Trophoblast cell (in vitro differentiated cells and primary cell): ENCODE data around the gene RNF224.

ENCODE experiments used
- DNase-seq, 2 donors: peaks; one replicate each; pipeline ENCODE4 v3.0.0-alpha.2; 2016
- H2AFZ ChIP-seq: 2 replicates; pipeline ENCODE4 v1.6.1; 2013; ENCODE audit warnings: low read length, moderate library complexity, mild to moderate bottlenecking; ENCODE audit not compliant: insufficient read depth, poor library complexity
- H2AK5ac ChIP-seq: 2 replicates; pipeline ENCODE4 v1.6.1; 2013; ENCODE audit warnings: mild to moderate bottlenecking, low read length
- H2BK120ac ChIP-seq: 2 replicates; pipeline ENCODE4 v1.6.1; 2013; ENCODE audit warnings: low read length, mild to moderate bottlenecking, moderate library complexity; ENCODE audit not compliant: insufficient read depth, poor library complexity
- H2BK12ac ChIP-seq: 2 replicates; pipeline ENCODE4 v1.6.1; 2013; ENCODE audit warnings: mild to moderate bottlenecking, low read length, moderate library complexity
- H2BK5ac ChIP-seq: 2 replicates; pipeline ENCODE4 v1.6.1; 2013; ENCODE audit warnings: low read length, low read depth, moderate library complexity, mild to moderate bottlenecking; ENCODE audit not compliant: poor library complexity
- H3K14ac ChIP-seq: 2 replicates; pipeline ENCODE4 v1.6.1; 2013; ENCODE audit warnings: mild to moderate bottlenecking, low read length
- H3K18ac ChIP-seq: 2 replicates; pipeline ENCODE4 v1.6.1; 2013; ENCODE audit warnings: mild to moderate bottlenecking, low read length
- H3K23ac ChIP-seq: 2 replicates; pipeline ENCODE4 v1.6.1; 2013; ENCODE audit warnings: low read length
- H3K27ac ChIP-seq: 2 replicates; pipeline ENCODE4 v1.5.1; 2013; ENCODE audit warnings: low read depth, mild to moderate bottlenecking, inconsistent platforms, low read length, moderate library complexity
- H3K27me3 ChIP-seq: 2 replicates; pipeline ENCODE4 v1.6.1; 2013; ENCODE audit warnings: inconsistent platforms, mild to moderate bottlenecking, low read length, moderate library complexity; ENCODE audit not compliant: insufficient read depth
- H3K36me3 ChIP-seq, 2 experiments: 1 replicate in 1 of 2; 2 replicates in 1 of 2; pipeline ENCODE4 v1.6.1; 2013; ENCODE audit warnings: low read length in 2 of 2, mild to moderate bottlenecking in 2 of 2, moderate library complexity in 1 of 2; ENCODE audit not compliant: insufficient read depth in 2 of 2, control insufficient read depth in 1 of 2
- H3K4ac ChIP-seq: 2 replicates; pipeline ENCODE4 v1.6.1; 2013; ENCODE audit warnings: low read depth, mild to moderate bottlenecking, low read length, moderate library complexity
- H3K4me1 ChIP-seq, 2 experiments: 1 replicate in 1 of 2; 2 replicates in 1 of 2; pipeline ENCODE4 v1.6.1; 2013; ENCODE audit warnings: low read length in 2 of 2, mild to moderate bottlenecking in 2 of 2, moderate library complexity in 1 of 2; ENCODE audit not compliant: insufficient read depth in 2 of 2, control insufficient read depth in 1 of 2
- H3K4me2 ChIP-seq: 2 replicates; pipeline ENCODE4 v1.6.1; 2013; ENCODE audit warnings: inconsistent platforms, mild to moderate bottlenecking, low read length, moderate library complexity
- H3K4me3 ChIP-seq: 2 replicates; pipeline ENCODE4 v1.5.1; 2013; ENCODE audit warnings: mild to moderate bottlenecking, low read depth, low read length, inconsistent platforms
- H3K79me1 ChIP-seq: one replicate; pipeline ENCODE4 v1.6.1; 2013; ENCODE audit warnings: low read length
- H3K79me2 ChIP-seq: 2 replicates; pipeline ENCODE4 v1.6.1; 2013; ENCODE audit warnings: low read length, mild to moderate bottlenecking; ENCODE audit not compliant: control insufficient read depth, insufficient read depth, poor library complexity
- H3K9ac ChIP-seq: 2 replicates; pipeline ENCODE4 v1.6.1; 2013; ENCODE audit warnings: mild to moderate bottlenecking, low read length
- H3K9me3 ChIP-seq: 2 replicates; pipeline ENCODE4 v1.6.1; 2013; ENCODE audit warnings: low read depth, mild to moderate bottlenecking, control low read depth, inconsistent platforms, low read length; ENCODE audit not compliant: insufficient read depth
- H4K12ac ChIP-seq: 2 replicates; pipeline ENCODE4 v1.6.1; 2013; ENCODE audit warnings: low read depth, mild to moderate bottlenecking, low read length, moderate library complexity
- H4K8ac ChIP-seq: 2 replicates; pipeline ENCODE4 v1.6.1; 2013; ENCODE audit warnings: low read depth, mild to moderate bottlenecking, low read length, moderate library complexity
- H4K91ac ChIP-seq: one replicate; pipeline ENCODE4 v1.6.1; 2013; ENCODE audit warnings: low read depth, mild to moderate bottlenecking, low read length, moderate library complexity
- WGBS: extraction: QIAGEN DNeasy Blood & Tissue Kit; methylation state at CpG from one replicate; pipeline ENCODE4 v1.1.7; 2013; ENCODE audit warnings: missing lambda C conversion rate; ENCODE audit not compliant: insufficient read length, insufficient coverage; ENCODE audit errors: extremely low coverage; 5-methylcytosine and 5-hydroxymethylcytosine counted together

The RNF224 gene

DNA sequence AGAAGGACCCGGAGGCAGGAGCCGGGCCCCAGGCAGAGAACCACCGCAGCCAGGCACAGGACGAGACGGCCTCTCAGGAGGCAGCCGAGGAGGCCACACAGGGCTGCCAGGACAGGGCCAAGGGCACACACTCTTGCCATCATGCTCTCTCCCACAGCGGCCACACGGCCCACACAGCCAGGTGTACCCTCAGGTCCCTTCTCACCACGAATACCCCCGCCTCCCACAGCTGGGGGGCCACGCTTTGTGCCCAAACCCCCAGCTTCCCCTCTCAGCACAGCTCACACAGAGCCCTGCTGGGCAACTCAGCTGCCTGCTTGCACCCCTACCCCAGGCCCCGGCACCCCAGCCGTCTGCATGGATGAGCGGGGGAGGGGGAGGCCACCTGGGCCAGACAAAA is 33.5 kb upstream of the RNF224 start:
- Histone ChIP-seq H4K12ac (no peak overlapping the region), H3K79me2 (peaks cover 2% of the 10 kb centered on the region), H2BK120ac (no peak overlapping the region), H2BK12ac (no peak overlapping the region), H3K23ac (no peak overlapping the region), H3K27ac (no peak overlapping the region), H3K9ac (no peak overlapping the region), H2AK5ac (no peak overlapping the region), H3K4me1 (peaks cover 15 to 23% of the 10 kb centered on the region in 2 experiments), H3K36me3 (peaks cover 27 to 31% of the 10 kb centered on the region in 2 experiments), H3K18ac (no peak overlapping the region), H2BK5ac (no peak overlapping the region), H4K8ac (no peak overlapping the region), H3K27me3 (no peaks in the 10 kb centered on the region), H3K9me3 (no peaks in the 10 kb centered on the region), H2AFZ (no peak overlapping the region), H3K79me1 (no peaks in the 10 kb centered on the region), H3K4ac (no peak overlapping the region), H3K4me3 (no peak overlapping the region), H3K4me2 (no peak overlapping the region), H4K91ac (no peak overlapping the region), H3K14ac (no peak overlapping the region)
- no CpG with 5 or more reads among the region's 14 CpGs for WGBS
- DNase-seq, result no peak

- no peak overlapping the region for H4K91ac ChIP-seq
- H3K79me2 ChIP-seq, result peaks cover 2% of the 10 kb centered on the region
- no peak overlapping the region for H2BK12ac ChIP-seq
- peaks cover 27 to 31% of the 10 kb centered on the region in 2 experiments for H3K36me3 ChIP-seq
- no peak overlapping the region for H2BK120ac ChIP-seq
- H3K4me2 ChIP-seq, result no peak overlapping the region
- no peak for DNase-seq
- no peaks in the 10 kb centered on the region for H3K27me3 ChIP-seq
- H4K8ac ChIP-seq, result no peak overlapping the region
- no peak overlapping the region for H4K12ac ChIP-seq
- no peak overlapping the region for H3K14ac ChIP-seq
- no peak overlapping the region for H3K27ac ChIP-seq
- H3K9ac ChIP-seq, result no peak overlapping the region
- no peaks in the 10 kb centered on the region for H3K79me1 ChIP-seq
- H2AK5ac ChIP-seq, result no peak overlapping the region
- H3K23ac ChIP-seq, result no peak overlapping the region
- WGBS, result no CpG with 5 or more reads among the region's 16 CpGs
- H3K4ac ChIP-seq, result no peak overlapping the region
- no peaks in the 10 kb centered on the region for H3K9me3 ChIP-seq
- H3K4me1 ChIP-seq, result peaks cover 14 to 27% of the 10 kb centered on the region in 2 experiments
- H3K4me3 ChIP-seq, result no peak overlapping the region
- no peak overlapping the region for H2BK5ac ChIP-seq
- no peak overlapping the region for H3K18ac ChIP-seq
- H2AFZ ChIP-seq, result no peak overlapping the region
Measured at GRCh38 chr9:137194388-137194787, 32.9 kb upstream of the RNF224 start.

DNA sequence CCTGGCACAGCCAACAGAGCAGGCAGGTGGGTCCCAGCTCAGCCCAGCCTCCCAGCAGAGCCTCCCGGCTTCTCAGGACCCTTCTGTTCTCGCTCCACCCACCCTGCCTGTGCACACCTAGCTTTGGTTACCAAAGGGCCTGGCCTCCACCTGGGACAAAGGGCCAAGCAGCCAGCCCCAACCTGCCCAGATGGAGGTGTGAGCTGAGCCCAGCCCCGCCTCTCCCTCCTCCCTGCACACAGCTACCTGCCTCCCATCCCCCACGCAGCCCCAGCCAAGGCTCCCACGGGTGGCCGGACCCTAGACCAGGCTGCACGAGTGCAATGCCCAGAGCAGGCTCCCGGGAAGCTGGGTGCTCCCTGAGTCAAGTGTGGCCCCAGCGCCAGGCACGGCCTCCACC is 32.4 kb upstream of the RNF224 start:
- no peak overlapping the region for H4K8ac ChIP-seq
- DNase-seq, result no peak
- no peaks in the 10 kb centered on the region for H3K27me3 ChIP-seq
- H3K4me1 ChIP-seq, result peaks cover 9 to 25% of the 10 kb centered on the region in 2 experiments
- H3K36me3 ChIP-seq, result peaks cover 24 to 28% of the 10 kb centered on the region in 2 experiments
- WGBS, result no CpG with 5 or more reads among the region's 10 CpGs
- no peak overlapping the region for H3K18ac ChIP-seq
- no peak overlapping the region for H2AFZ ChIP-seq
- no peak overlapping the region for H3K14ac ChIP-seq
- no peak overlapping the region for H2BK5ac ChIP-seq
- H3K27ac ChIP-seq, result no peak overlapping the region
- no peak overlapping the region for H4K12ac ChIP-seq
- H3K79me1 ChIP-seq, result no peaks in the 10 kb centered on the region
- no peak overlapping the region for H2BK120ac ChIP-seq
- no peak overlapping the region for H2BK12ac ChIP-seq
- no peak overlapping the region for H2AK5ac ChIP-seq
- no peak overlapping the region for H3K9ac ChIP-seq
- no peak overlapping the region for H3K4ac ChIP-seq
- no peaks in the 10 kb centered on the region for H3K9me3 ChIP-seq
- H3K4me2 ChIP-seq, result no peak overlapping the region
- no peak overlapping the region for H3K23ac ChIP-seq
- H3K4me3 ChIP-seq, result no peak overlapping the region
- H4K91ac ChIP-seq, result no peak overlapping the region
- no peaks in the 10 kb centered on the region for H3K79me2 ChIP-seq

- Histone ChIP-seq H3K23ac (no peak overlapping the region), H4K8ac (no peak overlapping the region), H2BK120ac (no peak overlapping the region), H3K18ac (no peak overlapping the region), H3K27ac (no peak overlapping the region), H4K91ac (no peak overlapping the region), H2BK5ac (no peak overlapping the region), H4K12ac (no peak overlapping the region), H3K4me1 (peaks cover 9 to 23% of the 10 kb centered on the region in 2 experiments), H3K79me1 (no peaks in the 10 kb centered on the region), H3K9me3 (no peaks in the 10 kb centered on the region), H2AK5ac (no peak overlapping the region), H3K27me3 (no peaks in the 10 kb centered on the region), H3K14ac (no peak overlapping the region), H2BK12ac (no peak overlapping the region), H2AFZ (no peak overlapping the region), H3K4me2 (no peak overlapping the region), H3K4me3 (no peak overlapping the region), H3K36me3 (peaks cover 16 to 21% of the 10 kb centered on the region in 2 experiments), H3K4ac (no peak overlapping the region), H3K9ac (no peak overlapping the region), H3K79me2 (no peaks in the 10 kb centered on the region)
- peak in 1 of 2 donors; percentile 10 for DNase-seq
- no CpG with 5 or more reads among the region's 21 CpGs for WGBS
Measured at GRCh38 chr9:137195525-137196220, 31.6 kb upstream of the RNF224 start.
